Muscle of back (tissue), 11 donors: ENCODE data around the gene TNFRSF19. TPM values are rescaled to one million over a fixed set of nuclear protein-coding genes. Genes with fewer than 3 reads are reported as not detected.

Experiments
- DNase-seq, 3 donors: peaks; one replicate each; pipeline versions ENCODE4 v3.0.0 to v3.0.0-alpha.2; 2013
- polyA plus RNA-seq, 10 donors: library from polyadenylated mRNA; unstranded; fragments of 120-200 nt; gene quantifications; one replicate each; pipeline ENCODE4 v1.2.1, GENCODE V29; 2013; ENCODE audit not compliant: insufficient read length in 10 of 10

Gene TNFRSF19
- polyA plus RNA-seq, 10 donors: 12.7 to 77.1 (median 17.1) TPM

- DNase-seq: no peak
Observed at GRCh38 chr13:23626700-23627099, 56.5 kb downstream of the TNFRSF19 start.

GRCh38 chr13:23627410-23627809 lies 57.2 kb downstream of the TNFRSF19 start:
- DNase-seq: no peak

- no peak for DNase-seq
Observed at GRCh38 chr13:23628250-23628649, 58.0 kb downstream of the TNFRSF19 start.

GRCh38 chr13:23628765-23629565 lies 58.8 kb downstream of the TNFRSF19 start:
- DNase-seq: no peak

- no peak for DNase-seq
Observed at GRCh38 chr13:23629566-23630272, 59.5 kb downstream of the TNFRSF19 start.

- DNase-seq: no peak
Observed at GRCh38 chr13:23630349-23631093, 60.3 kb downstream of the TNFRSF19 start.

- no peak for DNase-seq
Observed at GRCh38 chr13:23631311-23632047, 61.3 kb downstream of the TNFRSF19 start.

- no peak for DNase-seq
Observed at GRCh38 chr13:23632048-23632582, 61.9 kb downstream of the TNFRSF19 start.

- no peak for DNase-seq
Observed at GRCh38 chr13:23632741-23633140, 62.5 kb downstream of the TNFRSF19 start.

GRCh38 chr13:23634897-23635296 lies 64.7 kb downstream of the TNFRSF19 start:
- DNase-seq: no peak

GRCh38 chr13:23636360-23636759 lies 66.1 kb downstream of the TNFRSF19 start:
- no peak for DNase-seq

GRCh38 chr13:23637829-23638228 lies 67.6 kb downstream of the TNFRSF19 start:
- peak; percentile 15 to 69 (median 31) for DNase-seq

- no peak for DNase-seq
Observed at GRCh38 chr13:23639674-23640073, 69.5 kb downstream of the TNFRSF19 start.

- DNase-seq: peak in 1 of 3 donors; percentile 22
Observed at GRCh38 chr13:23642110-23642509, 71.9 kb downstream of the TNFRSF19 start.

GRCh38 chr13:23643338-23644125 lies 73.3 kb downstream of the TNFRSF19 start:
- DNase-seq: no peak

GRCh38 chr13:23644126-23644419 lies 73.9 kb downstream of the TNFRSF19 start:
- DNase-seq: no peak

GRCh38 chr13:23644527-23645138 lies 74.4 kb downstream of the TNFRSF19 start:
- DNase-seq: no peak

GRCh38 chr13:23645851-23646250 lies 75.6 kb downstream of the TNFRSF19 start:
- no peak for DNase-seq

- DNase-seq: no peak
Observed at GRCh38 chr13:23651439-23651838, 81.2 kb downstream of the TNFRSF19 start.

GRCh38 chr13:23651887-23652286 lies 81.7 kb downstream of the TNFRSF19 start:
- DNase-seq: no peak
